H1 (cell line): ENCODE measurements around the gene TCF4. TPM values are rescaled to one million over a fixed set of nuclear protein-coding genes. Genes with fewer than 3 reads are reported as not detected.

Source experiments
- CTCF ChIA-PET: fragments of 300-600 bp; sonication (Branson Sonifier 250); formaldehyde crosslinking; loops from one replicate; lab custom pipeline; 2021; ENCODE audit not compliant: partially characterized antibody; lab: Charles Lee
- POLR2A ChIA-PET: fragments of 300-600 bp; sonication (Branson Sonifier 250); formaldehyde crosslinking; loops from one replicate; lab custom pipeline; 2021; ENCODE audit warnings: inconsistent platforms; ENCODE audit not compliant: partially characterized antibody; lab: Charles Lee
- DNase-seq, 2 experiments: peaks; one replicate each; pipeline versions ENCODE4 v3.0.0 to v3.0.0-alpha.2; 2010 to 2022; ENCODE audit warnings: low spot score in 2 of 2, low read depth in 1 of 2, mixed read lengths in 1 of 2
- FAIRE-seq: peaks from 2 replicates; lab custom pipeline; 2011; peaks lifted over from hg19 to GRCh38; lab: Jason Lieb, UNC
- H2AFZ ChIP-seq: 2 replicates; pipeline ENCODE4 v1.8.1; 2012; ENCODE audit warnings: low read length, inconsistent platforms
- H2AK5ac ChIP-seq: 2 replicates; pipeline ENCODE4 v1.6.1; 2013; ENCODE audit warnings: low read depth, low read length
- H2BK120ac ChIP-seq: replicated peaks from 2 replicates; pipeline ENCODE3; 2013; ENCODE audit warnings: low read depth, low read length, inconsistent platforms
- H2BK12ac ChIP-seq: 2 replicates; pipeline ENCODE4 v1.6.1; 2013; ENCODE audit warnings: low read depth, low read length
- H2BK15ac ChIP-seq: 2 replicates; pipeline ENCODE4 v1.6.1; 2013; ENCODE audit warnings: low read length
- H2BK20ac ChIP-seq: 2 replicates; pipeline ENCODE4 v1.6.1; 2013; ENCODE audit warnings: low read length
- H2BK5ac ChIP-seq: 2 replicates; pipeline ENCODE4 v1.6.1; 2013; ENCODE audit warnings: low read depth, low read length
- H3K14ac ChIP-seq: 2 replicates; pipeline ENCODE4 v1.6.1; 2013; ENCODE audit warnings: inconsistent platforms; ENCODE audit not compliant: insufficient read length
- H3K18ac ChIP-seq: 2 replicates; pipeline ENCODE4 v1.6.1; 2013; ENCODE audit warnings: low read length; ENCODE audit errors: extremely low read depth
- H3K23ac ChIP-seq: 2 replicates; pipeline ENCODE4 v1.6.1; 2013; ENCODE audit warnings: inconsistent platforms; ENCODE audit not compliant: insufficient read length
- H3K23me2 ChIP-seq: 2 replicates; pipeline ENCODE4 v1.6.1; 2013; ENCODE audit warnings: low read depth, low read length
- H3K27ac ChIP-seq: 2 replicates; pipeline ENCODE4 v1.6.1; 2011; ENCODE audit warnings: low read depth, low read length, inconsistent platforms
- H3K27me3 ChIP-seq, 4 experiments: replicated peaks in 1 of 4; 1 replicate in 1 of 4; 2 replicates in 3 of 4; pipeline versions ENCODE4 v1.6.1 to v1.8.1; 2011 to 2013; ENCODE audit warnings: low read length in 3 of 4, mild to moderate bottlenecking in 3 of 4, inconsistent platforms in 2 of 4, mixed read lengths in 2 of 4, moderate library complexity in 1 of 4; ENCODE audit not compliant: control insufficient read depth in 3 of 4, insufficient read depth in 3 of 4; ENCODE audit errors: extremely low read depth in 1 of 4
- H3K36me3 ChIP-seq, 4 experiments: 2 replicates each; pipeline versions ENCODE4 v1.6.1 to v1.8.1; 2011 to 2013; ENCODE audit warnings: mild to moderate bottlenecking in 4 of 4, low read length in 3 of 4, moderate library complexity in 2 of 4, control low read depth in 1 of 4, inconsistent platforms in 1 of 4; ENCODE audit not compliant: insufficient read depth in 4 of 4, control insufficient read depth in 2 of 4
- H3K4ac ChIP-seq: replicated peaks from 2 replicates; pipeline ENCODE3; 2013; ENCODE audit warnings: low read length, low read depth, mixed read lengths, inconsistent platforms; ENCODE audit not compliant: insufficient read length
- H3K4me1 ChIP-seq, 4 experiments: replicated peaks in 1 of 4; 1 replicate in 1 of 4; 2 replicates in 3 of 4; pipeline versions ENCODE4 v1.6.1 to v1.8.1; 2011 to 2013; ENCODE audit warnings: low read length in 3 of 4, inconsistent platforms in 2 of 4, mixed read lengths in 1 of 4; ENCODE audit not compliant: insufficient read depth in 4 of 4, control insufficient read depth in 3 of 4
- H3K4me2 ChIP-seq, 2 experiments: 2 replicates each; pipeline versions ENCODE4 v1.6.1 to v1.8.1; 2011 to 2013; ENCODE audit warnings: low read depth in 2 of 2, low read length in 2 of 2, control low read depth in 1 of 2, inconsistent platforms in 1 of 2, mild to moderate bottlenecking in 1 of 2; ENCODE audit not compliant: insufficient read depth in 1 of 2
- H3K4me3 ChIP-seq, 4 experiments: fragments of 200-600, 300-600 bp in 1 of 4; sonication (generic), shearing (Covaris generic), sonication (Bioruptor Twin) in 1 of 4; 2 replicates each; pipeline versions ENCODE4 v1.5.1 to v1.8.1; 2011 to 2016; ENCODE audit warnings: low read length in 4 of 4, low read depth in 3 of 4, control low read depth in 2 of 4, inconsistent platforms in 2 of 4, mild to moderate bottlenecking in 2 of 4, mixed read lengths in 1 of 4, moderate library complexity in 1 of 4; ENCODE audit not compliant: insufficient read depth in 2 of 4; ENCODE audit errors: extremely low read depth in 1 of 4
- H3K56ac ChIP-seq: replicated peaks from 2 replicates; pipeline ENCODE3; 2013; ENCODE audit warnings: low read depth, mild to moderate bottlenecking, mixed read lengths, low read length, inconsistent platforms; ENCODE audit not compliant: insufficient read length
- H3K79me1 ChIP-seq: 2 replicates; pipeline ENCODE4 v1.6.1; 2013; ENCODE audit warnings: low read depth, low read length, control low read depth
- H3K79me2 ChIP-seq, 2 experiments: 2 replicates each; pipeline versions ENCODE4 v1.6.1 to v1.8.1; 2012 to 2013; ENCODE audit warnings: low read length in 2 of 2, mild to moderate bottlenecking in 2 of 2, inconsistent platforms in 1 of 2; ENCODE audit not compliant: insufficient read depth in 2 of 2, control insufficient read depth in 1 of 2
- H3K9ac ChIP-seq, 4 experiments: replicated peaks in 1 of 4; 1 replicate in 1 of 4; 2 replicates in 3 of 4; pipeline versions ENCODE4 v1.6.1 to v1.8.1; 2011 to 2013; ENCODE audit warnings: low read depth in 3 of 4, low read length in 3 of 4, control low read depth in 2 of 4, mild to moderate bottlenecking in 2 of 4, moderate library complexity in 2 of 4, inconsistent platforms in 1 of 4; ENCODE audit errors: extremely low read depth in 1 of 4
- H3K9me3 ChIP-seq, 2 experiments: 2 replicates each; pipeline versions ENCODE4 v1.6.1 to v1.8.1; 2012 to 2013; ENCODE audit warnings: mild to moderate bottlenecking in 2 of 2, moderate library complexity in 2 of 2, control low read depth in 1 of 2, inconsistent platforms in 1 of 2, low read depth in 1 of 2, low read length in 1 of 2, mixed read lengths in 1 of 2; ENCODE audit not compliant: insufficient read depth in 2 of 2
- H4K20me1 ChIP-seq, 2 experiments: replicated peaks in 1 of 2; 2 replicates each; pipeline versions ENCODE3 to v1.8.1; 2011 to 2013; ENCODE audit warnings: inconsistent platforms in 2 of 2, low read length in 2 of 2, mild to moderate bottlenecking in 1 of 2; ENCODE audit not compliant: insufficient read depth in 2 of 2, control insufficient read depth in 1 of 2
- H4K5ac ChIP-seq: 2 replicates; pipeline ENCODE4 v1.6.1; 2013; ENCODE audit warnings: low read length, low read depth, mixed read lengths, inconsistent platforms; ENCODE audit not compliant: insufficient read length
- H4K8ac ChIP-seq: 2 replicates; pipeline ENCODE4 v1.8.0; 2013; ENCODE audit warnings: mild to moderate bottlenecking, moderate library complexity, low read length, inconsistent platforms; ENCODE audit not compliant: insufficient read depth; ENCODE audit errors: extremely low read depth
- H4K91ac ChIP-seq: replicated peaks from 2 replicates; pipeline ENCODE3; 2013; ENCODE audit warnings: low read length, mixed read lengths, inconsistent platforms; ENCODE audit not compliant: insufficient read length
- EP300 ChIP-seq, 2 experiments: IDR thresholded peaks; 1 replicate in 1 of 2; 2 replicates in 1 of 2; pipeline ENCODE4 v1.6.1; 2011 to 2012; ENCODE audit warnings: low read depth in 2 of 2, low read length in 2 of 2, mild to moderate bottlenecking in 2 of 2, borderline replicate concordance in 1 of 2, inconsistent platforms in 1 of 2, moderate library complexity in 1 of 2
- HDAC2 ChIP-seq, 2 experiments: fragments of 300-600 bp in 1 of 2; sonication (generic) in 1 of 2; IDR thresholded peaks; 2 replicates each; pipeline ENCODE4 v1.6.1; 2011 to 2012; ENCODE audit warnings: low read depth in 2 of 2, low read length in 2 of 2, mild to moderate bottlenecking in 2 of 2, moderate library complexity in 2 of 2, borderline replicate concordance in 1 of 2, inconsistent platforms in 1 of 2
- WGBS, 2 experiments: shearing (Covaris generic) in 1 of 2; methylation state at CpG; one replicate each; pipeline versions ENCODE4 v1.1.6 to v1.1.7; 2013 to 2015; ENCODE audit warnings: low lambda C conversion rate in 2 of 2, mixed read lengths in 2 of 2, inconsistent platforms in 1 of 2, low coverage in 1 of 2, missing lambda C conversion rate in 1 of 2; ENCODE audit not compliant: insufficient replicate concordance in 2 of 2, insufficient coverage in 1 of 2, insufficient read length in 1 of 2; ENCODE audit errors: extremely low coverage in 1 of 2, missing lambda C conversion rate in 1 of 2; 5-methylcytosine and 5-hydroxymethylcytosine counted together
- polyA plus RNA-seq, 7 experiments: library from polyadenylated mRNA; depleted of rRNA in 3 of 7; stranded (reverse) in 5 of 7; unstranded in 2 of 7; fragments of >200 nt in 5 of 7; fragments of 200-250 nt in 2 of 7; gene quantifications; 1 replicate in 5 of 7; 2 replicates in 1 of 7; 4 replicates in 1 of 7; pipeline versions ENCODE4 v1.2.1 to v1.2.3, GENCODE V29; 2011 to 2013; ENCODE audit warnings: missing spikeins in 2 of 7, mixed read lengths in 2 of 7
- total RNA-seq: library from RNA; stranded (reverse); fragmentation: NEBNext Ultra II Directional; extraction: Animal tissue kit (Norgen Biotek cat#: 25700); gene quantifications from 2 replicates; pipeline ENCODE4 v1.2.1, GENCODE V29; 2021

The TCF4 gene
- total and polyA plus RNA-seq, 2 of the 8 experiments (the other 6 are each of a cell fraction or from before 2014, with no cell fraction given), result 59.3 to 118 TPM

GRCh38 chr18:55250768-55251173, 337.2 kb downstream of the TCF4 start:
- Histone ChIP-seq H3K9me3 (no peaks in the 10 kb centered on the region), H2BK12ac (no peak overlapping the region), H2BK120ac (no peak overlapping the region), H2AFZ (no peak overlapping the region), H3K27ac (no peak overlapping the region), H3K23me2 (no peaks in the 10 kb centered on the region), H3K79me2 (no peaks in the 10 kb centered on the region), H3K9ac (no peak overlapping the region), H2BK20ac (no peak overlapping the region), H4K91ac (no peak overlapping the region), H3K18ac (no peak overlapping the region), H3K36me3 (peaks cover 0 to 19% (median 9%) of the 10 kb centered on the region in 4 experiments; a peak in 7 of 8 replicates), H4K5ac (no peak overlapping the region), H3K27me3 (no peaks in the 10 kb centered on the region), H3K23ac (no peak overlapping the region), H4K8ac (no peak overlapping the region), H2BK5ac (peak overlapping the region; percentile 14; the same call in 1 of the 2 replicates), H3K4me2 (no peak overlapping the region), H3K4ac (no peak overlapping the region), H3K4me3 (no peak overlapping the region), H2AK5ac (no peak overlapping the region), H3K4me1 (peaks cover 0 to 3% (median 0%) of the 10 kb centered on the region in 4 experiments; a peak in 1 of 7 replicates), H3K56ac (no peak overlapping the region), H4K20me1 (no peaks in the 10 kb centered on the region), H2BK15ac (no peak overlapping the region), H3K79me1 (no peaks in the 10 kb centered on the region), H3K14ac (no peak overlapping the region)
- ChIA-PET CTCF (interaction anchor here (1.8 to 3.8 kb wide), 3 partner anchors 11 to 28 kb away, joined by 7 to 22 read pairs (median 10); no protein-coding TSS in a partner anchor), POLR2A (no interaction called here)
- no peak for FAIRE-seq
- 95% methylated on average over 4 of the region's 4 CpGs; no CpG with 5 or more reads in 1 of the 2 experiments for WGBS, 2 experiments
- no peak for DNase-seq
- no peak for TF ChIP-seq HDAC2 (IDR thresholded peaks at IDR 0.05; ENCODE audit: borderline replicate concordance in 1 of 2, low read depth in 2 of 2, low read length in 2 of 2)
- TF ChIP-seq EP300 (IDR thresholded peaks at IDR 0.05; ENCODE audit: borderline replicate concordance in 1 of 2, low read depth in 2 of 2, low read length in 2 of 2), result no peak
